K562 (cell line): Measurements from ENCODE around the gene TCFL5. TPM values are rescaled to one million over a fixed set of nuclear protein-coding genes. Genes with fewer than 3 reads are reported as not detected.
A peak's percentile ranks its signal among the peaks of the same experiment; 100 is the strongest.

Experiments used
- CBFA2T3 ChIP-seq: fragments of 450-650 bp; IDR thresholded peaks from 2 replicates; pipeline ENCODE4 v1.6.1; 2017
- CBX3 ChIP-seq, 2 experiments: IDR thresholded peaks; 1 replicate in 1 of 2; 2 replicates in 1 of 2; pipeline ENCODE4 v1.6.1; 2012; ENCODE audit warnings: inconsistent platforms in 2 of 2, low read length in 2 of 2, borderline replicate concordance in 1 of 2, control low read depth in 1 of 2
- CREB3 ChIP-seq: fragments of 450-650 bp; conservative IDR thresholded peaks from 2 replicates; pipeline ENCODE4 v1.6.1; 2016; ENCODE audit warnings: missing genetic modification characterization, low read depth, mild to moderate bottlenecking, missing compliant biosample characterization, moderate library complexity
- MLLT1 ChIP-seq, 2 experiments: fragments of 450-650 bp; IDR thresholded peaks; 2 replicates each; pipeline ENCODE4 v1.6.1; 2016
- NBN ChIP-seq: fragments of 450-650 bp; IDR thresholded peaks from 2 replicates; pipeline ENCODE4 v1.6.1; 2016; ENCODE audit warnings: low read depth, mild to moderate bottlenecking
- NCOA6 ChIP-seq: fragments of 450-650 bp; IDR thresholded peaks from 2 replicates; pipeline ENCODE4 v1.6.1; 2017; ENCODE audit warnings: mild to moderate bottlenecking
- VEZF1 ChIP-seq: fragments of 200-800 bp; sonication (Bioruptor generic); IDR thresholded peaks from 2 replicates; pipeline ENCODE4 v1.6.1; 2017; ENCODE audit warnings: missing genetic modification characterization, missing compliant biosample characterization
- YY1 ChIP-seq, 3 experiments: IDR thresholded peaks; 2 replicates each; pipeline ENCODE4 v1.6.1; 2011; ENCODE audit warnings: low read length in 2 of 3, mild to moderate bottlenecking in 2 of 3, moderate library complexity in 2 of 3, borderline replicate concordance in 1 of 3, control low read depth in 1 of 3, low read depth in 1 of 3; ENCODE audit not compliant: insufficient read depth in 3 of 3, insufficient replicate concordance in 2 of 3, control insufficient read depth in 1 of 3, insufficient read length in 1 of 3; ENCODE audit errors: extremely low read depth in 1 of 3
- polyA plus RNA-seq, 8 experiments: library from polyadenylated mRNA; depleted of rRNA in 4 of 8; stranded (reverse) in 5 of 8; unstranded in 3 of 8; fragments of >200 nt; fragmentation: Nextera tagmentation in 2 of 8; fragmentation: Illumina TruSeq in 1 of 8; extraction: Ambion mirVana in 2 of 8; extraction: Trizol in 1 of 8; gene quantifications; 2 replicates each; pipeline versions ENCODE4 v1.2.1 to v1.2.3, GENCODE V29; 2011 to 2014; ENCODE audit warnings: inconsistent platforms in 1 of 8, missing spikeins in 1 of 8
- total RNA-seq, 7 experiments: library from RNA; depleted of rRNA in 6 of 7; stranded (reverse); fragments of >200 nt in 6 of 7; fragmentation: Illumina TruSeq in 2 of 7; extraction: Trizol in 2 of 7; gene quantifications; 2 replicates each; pipeline versions ENCODE4 v1.2.1 to v1.2.3, GENCODE V29; 2011 to 2021; ENCODE audit warnings: low replicate concordance in 1 of 7
- TF ChIP-seq, protein P1 (sequence below), 2 experiments: fragments of 450-650 bp; IDR thresholded peaks; 2 replicates each; pipeline ENCODE4 v1.6.1; 2016; ENCODE audit warnings: mild to moderate bottlenecking in 2 of 2, borderline replicate concordance in 1 of 2, low read depth in 1 of 2, moderate library complexity in 1 of 2
- TF ChIP-seq, protein P2 (sequence below), 3 experiments: IDR thresholded peaks in 2 of 3; conservative IDR thresholded peaks in 1 of 3; 2 replicates each; pipeline ENCODE4 v1.5.1; 2011 to 2012; ENCODE audit warnings: low read length in 3 of 3, mild to moderate bottlenecking in 3 of 3, control low read depth in 2 of 3, improper control_type of control experiment in 1 of 3, inconsistent platforms in 1 of 3, low read depth in 1 of 3, mixed read lengths in 1 of 3, moderate library complexity in 1 of 3; ENCODE audit not compliant: insufficient read depth in 2 of 3

Gene TCFL5
- total and polyA plus RNA-seq, 9 of the 15 experiments (the other 6 are each of a cell fraction or from before 2014, with no cell fraction given): 1.00 to 12.6 (median 9.1) TPM

GRCh38 chr20:62832212-62832922, 29.3 kb downstream of the TCFL5 start (continued):
- TF ChIP-seq, protein P1, sequence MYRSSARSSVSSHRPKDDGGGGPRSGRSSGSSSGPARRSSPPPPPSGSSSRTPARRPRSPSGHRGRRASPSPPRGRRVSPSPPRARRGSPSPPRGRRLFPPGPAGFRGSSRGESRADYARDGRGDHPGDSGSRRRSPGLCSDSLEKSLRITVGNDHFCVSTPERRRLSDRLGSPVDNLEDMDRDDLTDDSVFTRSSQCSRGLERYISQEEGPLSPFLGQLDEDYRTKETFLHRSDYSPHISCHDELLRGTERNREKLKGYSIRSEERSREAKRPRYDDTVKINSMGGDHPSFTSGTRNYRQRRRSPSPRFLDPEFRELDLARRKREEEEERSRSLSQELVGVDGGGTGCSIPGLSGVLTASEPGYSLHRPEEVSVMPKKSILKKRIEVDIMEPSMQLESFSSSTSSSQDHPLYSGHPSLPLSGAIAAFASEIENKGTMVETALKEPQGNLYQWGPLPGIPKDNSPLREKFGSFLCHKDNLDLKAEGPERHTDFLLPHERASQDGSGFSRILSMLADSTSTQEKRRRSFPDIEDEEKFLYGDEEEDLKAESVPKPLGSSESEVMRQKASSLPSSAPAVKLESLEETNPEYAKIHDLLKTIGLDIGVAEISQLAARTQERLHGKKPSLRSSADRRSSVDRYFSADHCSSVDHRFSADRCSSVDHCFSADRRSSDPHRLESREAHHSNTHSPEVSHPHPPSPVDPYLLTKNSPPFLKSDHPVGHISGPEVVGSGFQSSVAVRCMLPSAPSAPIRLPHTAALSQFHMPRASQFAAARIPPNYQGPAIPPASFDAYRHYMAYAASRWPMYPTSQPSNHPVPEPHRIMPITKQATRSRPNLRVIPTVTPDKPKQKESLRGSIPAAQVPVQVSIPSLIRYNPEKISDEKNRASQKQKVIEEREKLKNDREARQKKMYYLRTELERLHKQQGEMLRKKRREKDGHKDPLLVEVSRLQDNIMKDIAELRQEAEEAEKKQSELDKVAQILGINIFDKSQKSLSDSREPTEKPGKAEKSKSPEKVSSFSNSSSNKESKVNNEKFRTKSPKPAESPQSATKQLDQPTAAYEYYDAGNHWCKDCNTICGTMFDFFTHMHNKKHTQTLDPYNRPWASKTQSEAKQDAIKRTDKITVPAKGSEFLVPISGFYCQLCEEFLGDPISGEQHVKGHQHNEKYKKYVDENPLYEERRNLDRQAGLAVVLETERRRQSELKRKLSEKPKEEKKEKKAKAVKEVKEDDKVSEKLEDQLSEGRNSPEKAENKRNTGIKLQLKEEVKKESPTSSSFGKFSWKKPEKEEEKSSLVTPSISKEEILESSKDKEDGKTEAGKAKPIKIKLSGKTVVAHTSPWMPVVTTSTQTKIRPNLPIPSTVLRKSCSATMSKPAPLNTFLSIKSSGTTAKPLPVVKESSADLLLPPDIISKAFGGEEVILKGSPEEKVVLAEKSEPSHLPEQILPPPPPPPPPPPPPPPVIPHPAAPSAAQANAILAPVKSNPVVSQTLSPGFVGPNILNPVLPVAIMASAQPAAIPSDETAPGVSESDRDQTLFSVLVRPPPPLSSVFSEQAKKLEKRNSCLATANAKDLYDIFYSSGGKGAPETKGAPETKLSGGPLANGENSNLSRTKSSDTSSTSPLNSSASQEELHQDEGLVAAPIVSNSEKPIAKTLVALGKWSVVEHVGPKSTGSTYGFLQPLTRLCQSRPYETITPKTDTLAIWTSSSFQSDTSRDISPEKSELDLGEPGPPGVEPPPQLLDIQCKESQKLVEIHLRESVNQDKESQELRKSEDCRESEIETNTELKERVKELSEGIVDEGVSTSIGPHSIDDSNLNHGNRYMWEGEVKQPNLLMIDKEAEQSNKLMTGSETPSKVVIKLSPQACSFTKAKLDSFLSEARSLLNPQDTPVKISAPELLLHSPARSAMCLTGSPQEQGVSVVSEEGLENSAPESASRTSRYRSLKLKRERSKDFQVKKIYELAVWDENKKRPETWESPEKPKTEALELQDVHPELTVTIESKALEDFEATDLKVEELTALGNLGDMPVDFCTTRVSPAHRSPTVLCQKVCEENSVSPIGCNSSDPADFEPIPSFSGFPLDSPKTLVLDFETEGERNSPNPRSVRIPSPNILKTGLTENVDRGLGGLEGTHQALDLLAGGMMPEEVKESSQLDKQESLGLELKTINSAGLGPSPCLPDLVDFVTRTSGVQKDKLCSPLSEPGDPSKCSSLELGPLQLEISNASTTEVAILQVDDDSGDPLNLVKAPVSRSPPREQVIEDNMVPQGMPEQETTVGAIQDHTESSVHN (IDR thresholded peaks at IDR 0.05; ENCODE audit: borderline replicate concordance in 1 of 2, low read depth in 1 of 2): no peak
- TF ChIP-seq CBFA2T3 (no peak), YY1 (IDR thresholded peaks at IDR 0.05; ENCODE audit: borderline replicate concordance in 1 of 3, control insufficient read depth in 1 of 3, extremely low read depth in 1 of 3, insufficient read depth in 3 of 3, insufficient read length in 1 of 3, insufficient replicate concordance in 2 of 3, low read depth in 1 of 3, low read length in 2 of 3) (peak in 1 of 3 experiments; percentile 8), NBN (no peak), VEZF1 (CRISPR knock-in tag) (0 out of 2 replicates have a peak, but pooled peaks have one; percentile 20), NCOA6 (no peak), MLLT1 (IDR thresholded peaks at IDR 0.05) (no peak), CBX3 (IDR thresholded peaks at IDR 0.05; ENCODE audit: borderline replicate concordance in 1 of 2, low read length in 2 of 2) (no peak), CREB3 (tag) (no peak)
- TF ChIP-seq, protein P2, sequence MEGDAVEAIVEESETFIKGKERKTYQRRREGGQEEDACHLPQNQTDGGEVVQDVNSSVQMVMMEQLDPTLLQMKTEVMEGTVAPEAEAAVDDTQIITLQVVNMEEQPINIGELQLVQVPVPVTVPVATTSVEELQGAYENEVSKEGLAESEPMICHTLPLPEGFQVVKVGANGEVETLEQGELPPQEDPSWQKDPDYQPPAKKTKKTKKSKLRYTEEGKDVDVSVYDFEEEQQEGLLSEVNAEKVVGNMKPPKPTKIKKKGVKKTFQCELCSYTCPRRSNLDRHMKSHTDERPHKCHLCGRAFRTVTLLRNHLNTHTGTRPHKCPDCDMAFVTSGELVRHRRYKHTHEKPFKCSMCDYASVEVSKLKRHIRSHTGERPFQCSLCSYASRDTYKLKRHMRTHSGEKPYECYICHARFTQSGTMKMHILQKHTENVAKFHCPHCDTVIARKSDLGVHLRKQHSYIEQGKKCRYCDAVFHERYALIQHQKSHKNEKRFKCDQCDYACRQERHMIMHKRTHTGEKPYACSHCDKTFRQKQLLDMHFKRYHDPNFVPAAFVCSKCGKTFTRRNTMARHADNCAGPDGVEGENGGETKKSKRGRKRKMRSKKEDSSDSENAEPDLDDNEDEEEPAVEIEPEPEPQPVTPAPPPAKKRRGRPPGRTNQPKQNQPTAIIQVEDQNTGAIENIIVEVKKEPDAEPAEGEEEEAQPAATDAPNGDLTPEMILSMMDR (IDR thresholded peaks at IDR 0.05 in 2 of 3, conservative IDR thresholded peaks at IDR 0.05 in 1 of 3; ENCODE audit: insufficient read depth in 2 of 3, low read depth in 1 of 3, low read length in 3 of 3): peak in 1 of 3 experiments; percentile 25; a peak in 2 of 6 replicates
